ENCODE measurements around the gene SPP2. TPM values are rescaled to one million over a fixed set of nuclear protein-coding genes. Genes with fewer than 3 reads are reported as not detected.

Gene SPP2
- total and polyA plus RNA-seq, 12 donors = 0.33 TPM; not detected in 11

DNA sequence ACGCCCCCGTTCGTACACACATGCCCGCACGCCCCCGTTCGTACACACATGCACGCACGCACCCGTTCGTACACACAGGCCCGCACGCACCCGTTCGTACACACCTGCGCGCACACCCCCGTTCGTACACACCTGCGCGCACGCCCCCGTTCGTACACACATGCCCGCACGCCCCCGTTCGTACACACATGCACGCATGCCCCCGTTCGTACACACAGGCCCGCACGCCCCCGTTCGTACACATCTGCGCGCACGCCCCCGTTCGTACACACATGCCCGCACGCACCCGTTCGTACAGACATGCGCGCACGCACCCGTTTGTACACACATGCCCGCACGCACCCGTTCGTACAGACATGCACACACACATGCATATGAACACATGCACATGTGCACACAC, 45.7 kb downstream of the SPP2 start:
- DNase-seq = no peak

DNA sequence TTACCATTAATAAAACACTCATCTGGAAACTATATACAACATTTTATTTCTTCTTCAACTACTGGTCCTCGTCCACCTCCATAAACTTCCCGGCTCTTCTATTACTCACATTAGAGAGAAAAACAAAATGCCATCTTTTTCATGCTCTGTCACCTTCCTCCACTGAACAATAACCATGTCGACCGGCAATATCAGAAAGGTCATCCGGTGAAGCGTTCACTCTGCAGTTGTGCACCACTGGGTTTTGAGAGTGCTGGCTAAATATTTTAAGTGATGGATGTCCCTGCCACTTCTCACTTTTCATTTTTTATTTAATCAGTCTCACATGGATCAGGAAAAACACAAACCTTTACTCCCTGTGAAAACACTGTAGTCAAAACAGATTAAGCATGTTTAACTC, 48.2 kb downstream of the SPP2 start:
- no peaks in the 10 kb centered on the region for H3K4me1 ChIP-seq (replicated peaks in 1 of 2)
- H3K36me3 ChIP-seq (replicated peaks in 1 of 2) = no peaks in the 10 kb centered on the region
- TF ChIP-seq, protein P1, sequence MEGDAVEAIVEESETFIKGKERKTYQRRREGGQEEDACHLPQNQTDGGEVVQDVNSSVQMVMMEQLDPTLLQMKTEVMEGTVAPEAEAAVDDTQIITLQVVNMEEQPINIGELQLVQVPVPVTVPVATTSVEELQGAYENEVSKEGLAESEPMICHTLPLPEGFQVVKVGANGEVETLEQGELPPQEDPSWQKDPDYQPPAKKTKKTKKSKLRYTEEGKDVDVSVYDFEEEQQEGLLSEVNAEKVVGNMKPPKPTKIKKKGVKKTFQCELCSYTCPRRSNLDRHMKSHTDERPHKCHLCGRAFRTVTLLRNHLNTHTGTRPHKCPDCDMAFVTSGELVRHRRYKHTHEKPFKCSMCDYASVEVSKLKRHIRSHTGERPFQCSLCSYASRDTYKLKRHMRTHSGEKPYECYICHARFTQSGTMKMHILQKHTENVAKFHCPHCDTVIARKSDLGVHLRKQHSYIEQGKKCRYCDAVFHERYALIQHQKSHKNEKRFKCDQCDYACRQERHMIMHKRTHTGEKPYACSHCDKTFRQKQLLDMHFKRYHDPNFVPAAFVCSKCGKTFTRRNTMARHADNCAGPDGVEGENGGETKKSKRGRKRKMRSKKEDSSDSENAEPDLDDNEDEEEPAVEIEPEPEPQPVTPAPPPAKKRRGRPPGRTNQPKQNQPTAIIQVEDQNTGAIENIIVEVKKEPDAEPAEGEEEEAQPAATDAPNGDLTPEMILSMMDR (IDR thresholded peaks at IDR 0.05) = no peak
- TF ChIP-seq POLR2A (IDR thresholded peaks at IDR 0.05) = no peak
- WGBS, 4 donors = 53 to 69% (median 66%) methylated on average over 6 of the region's 6 CpGs
- no peaks in the 10 kb centered on the region for H3K9me3 ChIP-seq (replicated peaks in 1 of 3)
- DNase-seq = no peak
- no peak overlapping the region for H3K4me3 ChIP-seq
- H3K27me3 ChIP-seq = no peaks in the 10 kb centered on the region
- intact Hi-C loops (cut with DNase I) = no loop called here
- no peak overlapping the region for H3K27ac ChIP-seq

More for the DNA sequence above, 45.7 kb downstream of the SPP2 start:
- H3K27ac ChIP-seq = no peak overlapping the region
- TF ChIP-seq POLR2A (IDR thresholded peaks at IDR 0.05) = no peak
- TF ChIP-seq, protein P1 (IDR thresholded peaks at IDR 0.05) = no peak
- H3K4me3 ChIP-seq = no peak overlapping the region
- peaks cover 9% of the 10 kb centered on the region in 2 donors for H3K4me1 ChIP-seq (replicated peaks in 1 of 2)
- intact Hi-C loops (cut with DNase I) = no loop called here
- no peaks in the 10 kb centered on the region for H3K27me3 ChIP-seq
- H3K9me3 ChIP-seq (replicated peaks in 1 of 3) = no peaks in the 10 kb centered on the region
- WGBS, 4 donors = 95 to 97% (median 96%) methylated on average over 52 of the region's 52 CpGs
- no peaks in the 10 kb centered on the region for H3K36me3 ChIP-seq (replicated peaks in 1 of 2)

DNA sequence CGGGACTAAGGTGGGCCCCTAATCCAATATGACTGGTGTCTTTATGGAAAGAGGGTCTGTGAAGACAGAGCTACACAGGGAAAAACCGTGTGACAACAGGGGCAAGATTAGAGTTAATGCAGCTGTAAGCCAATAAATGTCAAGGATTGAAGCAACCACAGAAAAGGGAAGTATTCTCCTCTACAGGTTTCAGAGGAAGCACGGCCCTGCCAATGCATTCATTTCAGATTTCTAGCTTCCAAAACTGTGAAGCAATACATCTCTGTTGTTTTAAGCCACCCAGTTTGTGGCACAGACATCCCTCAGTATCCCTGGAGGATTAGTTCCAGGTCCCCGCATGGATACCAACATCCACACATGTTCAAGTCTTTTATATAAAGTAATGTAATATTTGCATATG, 48.8 kb downstream of the SPP2 start:
- Histone ChIP-seq H3K4me3 (no peak overlapping the region), H3K9me3 (replicated peaks in 1 of 3) (no peaks in the 10 kb centered on the region), H3K27me3 (no peaks in the 10 kb centered on the region), H3K4me1 (replicated peaks in 1 of 2) (no peaks in the 10 kb centered on the region), H3K27ac (no peak overlapping the region), H3K36me3 (replicated peaks in 1 of 2) (no peaks in the 10 kb centered on the region)
- DNase-seq = no peak
- TF ChIP-seq, protein P1 (IDR thresholded peaks at IDR 0.05) = no peak
- TF ChIP-seq POLR2A (IDR thresholded peaks at IDR 0.05) = no peak
- intact Hi-C loops (cut with DNase I) = no loop called here
- WGBS, 4 donors = 36 to 65% (median 44%) methylated on average over 4 of the region's 4 CpGs

DNA sequence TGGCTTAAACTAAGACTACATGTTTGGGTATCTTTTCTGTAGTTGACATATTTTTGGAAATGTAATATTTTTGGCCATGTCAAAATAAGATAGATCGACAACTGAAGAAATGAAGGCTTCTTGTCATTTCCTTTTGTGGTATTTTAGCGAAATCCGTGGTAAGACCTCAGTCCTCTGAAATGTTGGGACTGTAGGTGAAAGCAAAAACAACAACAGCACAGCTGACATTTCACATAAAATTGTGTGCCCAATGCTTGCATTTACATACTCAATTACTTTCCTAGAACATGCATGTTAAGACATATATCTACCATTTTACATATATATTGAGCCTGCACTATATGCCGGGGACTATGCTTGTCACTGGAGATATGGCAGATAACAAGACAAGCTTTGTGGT, 50.2 kb downstream of the SPP2 start:
- no peak for DNase-seq
- WGBS, 4 donors = 76 to 87% (median 80%) methylated on average over 4 of the region's 4 CpGs
- no peak for TF ChIP-seq POLR2A (IDR thresholded peaks at IDR 0.05)
- TF ChIP-seq, protein P1 (IDR thresholded peaks at IDR 0.05) = no peak
- Histone ChIP-seq H3K27me3 (no peaks in the 10 kb centered on the region), H3K4me3 (no peak overlapping the region), H3K4me1 (replicated peaks in 1 of 2) (no peaks in the 10 kb centered on the region), H3K27ac (no peak overlapping the region), H3K36me3 (replicated peaks in 1 of 2) (no peaks in the 10 kb centered on the region), H3K9me3 (replicated peaks in 1 of 3) (no peaks in the 10 kb centered on the region)
- intact Hi-C loops (cut with DNase I) = no loop called here
